Endodermal cell (in vitro differentiated cells): ENCODE data around the gene ACVR2A. TPM values are rescaled to one million over a fixed set of nuclear protein-coding genes. Genes with fewer than 3 reads are reported as not detected.

Experiments
- DNase-seq: peaks from one replicate; pipeline ENCODE4 v3.0.0-alpha.2; 2017
- H3K27ac ChIP-seq: 2 replicates; pipeline ENCODE4 v1.5.1; 2013; ENCODE audit warnings: mild to moderate bottlenecking, low read depth, low read length, moderate library complexity
- H3K27me3 ChIP-seq: 2 replicates; pipeline ENCODE4 v1.6.1; 2013; ENCODE audit warnings: mild to moderate bottlenecking, low read length, moderate library complexity; ENCODE audit not compliant: insufficient read depth, control insufficient read depth, poor library complexity, severe bottlenecking
- H3K36me3 ChIP-seq: 2 replicates; pipeline ENCODE4 v1.7.0; 2013; ENCODE audit warnings: mild to moderate bottlenecking, low read length, moderate library complexity; ENCODE audit not compliant: control insufficient read depth, insufficient read depth
- H3K4me1 ChIP-seq: one replicate; pipeline ENCODE4 v1.7.0; 2013; ENCODE audit warnings: low read length; ENCODE audit not compliant: control insufficient read depth, insufficient read depth
- H3K4me3 ChIP-seq: 2 replicates; pipeline ENCODE4 v1.5.1; 2013; ENCODE audit warnings: mild to moderate bottlenecking, low read length, moderate library complexity
- H3K9ac ChIP-seq: 2 replicates; pipeline ENCODE4 v1.6.1; 2013; ENCODE audit warnings: mild to moderate bottlenecking, low read length, moderate library complexity; ENCODE audit not compliant: poor library complexity, severe bottlenecking; ENCODE audit errors: extremely low read depth
- H3K9me3 ChIP-seq: 2 replicates; pipeline ENCODE4 v1.6.1; 2013; ENCODE audit warnings: mild to moderate bottlenecking, low read length, moderate library complexity; ENCODE audit not compliant: control insufficient read depth
- H3K27ac Mint-ChIP-seq: 2 replicates; pipeline ENCODE4 v1.8.0; 2020; ENCODE audit warnings: mixed read lengths
- H3K27me3 Mint-ChIP-seq: 2 replicates; pipeline ENCODE4 v1.8.0; 2021; ENCODE audit warnings: mild to moderate bottlenecking, mixed read lengths; ENCODE audit not compliant: insufficient read depth
- H3K36me3 Mint-ChIP-seq: 2 replicates; pipeline ENCODE4 v1.8.0; 2020; ENCODE audit warnings: low read depth, mixed read lengths
- H3K4me1 Mint-ChIP-seq: 2 replicates; pipeline ENCODE4 v1.8.0; 2020; ENCODE audit warnings: mixed read lengths
- H3K4me3 Mint-ChIP-seq: 2 replicates; pipeline ENCODE4 v1.8.0; 2020; ENCODE audit warnings: mild to moderate bottlenecking, moderate library complexity, mixed read lengths
- H3K9me3 Mint-ChIP-seq: 2 replicates; pipeline ENCODE4 v1.8.0; 2020; ENCODE audit warnings: mild to moderate bottlenecking, mixed read lengths
- CTCF ChIP-seq: fragments of 200-600 bp; sonication (generic); conservative IDR thresholded peaks from 2 replicates; pipeline ENCODE4 v1.5.0; 2021; ENCODE audit warnings: antibody characterized with exemption, mild to moderate bottlenecking
- WGBS, 2 experiments: methylation state at CpG; one replicate each; pipeline versions ENCODE4 v1.1.5 to v1.1.7; 2013; ENCODE audit warnings: missing lambda C conversion rate in 2 of 2, mixed read lengths in 1 of 2; ENCODE audit not compliant: insufficient coverage in 1 of 2, insufficient read length in 1 of 2; 5-methylcytosine and 5-hydroxymethylcytosine counted together
- total RNA-seq, 2 donors: library from RNA; stranded (reverse); fragmentation: NEBNext Ultra II Directional in 1 of 2; extraction: Animal tissue kit (Norgen Biotek cat#: 25700) in 1 of 2; gene quantifications; 2 replicates in 1 of 2; 3 replicates in 1 of 2; pipeline ENCODE4 v1.2.1, GENCODE V29; 2021

Gene ACVR2A
- total RNA-seq, 2 donors from 2014 or later: 19.9 to 24.1 TPM

DNA sequence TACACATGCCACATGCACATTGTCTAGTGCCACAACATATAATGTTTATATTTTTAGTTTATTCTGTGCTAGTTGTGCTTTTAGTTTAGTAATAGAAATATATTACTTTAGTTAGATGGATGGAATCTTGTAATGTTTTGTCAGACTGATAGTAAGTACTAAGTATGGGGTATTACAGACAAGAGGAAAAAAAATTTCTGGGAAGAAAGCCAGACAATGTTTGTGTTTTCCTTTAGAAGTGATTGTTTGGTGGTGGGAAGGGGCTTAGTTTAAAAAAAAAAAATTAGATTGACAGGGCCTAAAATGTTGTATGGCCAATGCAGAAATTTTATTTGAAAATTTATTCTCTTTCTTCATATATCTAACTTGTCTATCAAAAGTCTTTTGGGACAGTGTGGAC is 37.8 kb downstream of the ACVR2A start:
- no peaks in the 10 kb centered on the region for H3K27me3 Mint-ChIP-seq
- no peak overlapping the region for H3K27ac ChIP-seq
- H3K4me1 ChIP-seq: no peaks in the 10 kb centered on the region
- no peaks in the 10 kb centered on the region for H3K9me3 ChIP-seq
- no peaks in the 10 kb centered on the region for H3K36me3 Mint-ChIP-seq
- no peak for TF ChIP-seq CTCF
- H3K4me1 Mint-ChIP-seq: peaks cover 16% of the 10 kb centered on the region
- no peak overlapping the region for H3K27ac Mint-ChIP-seq
- H3K36me3 ChIP-seq: peaks cover 4% of the 10 kb centered on the region
- no peak overlapping the region for H3K4me3 Mint-ChIP-seq
- H3K27me3 ChIP-seq: no peaks in the 10 kb centered on the region
- no peak for DNase-seq
- H3K4me3 ChIP-seq: no peak overlapping the region
- no peaks in the 10 kb centered on the region for H3K9me3 Mint-ChIP-seq
- H3K9ac ChIP-seq: no peak overlapping the region

DNA sequence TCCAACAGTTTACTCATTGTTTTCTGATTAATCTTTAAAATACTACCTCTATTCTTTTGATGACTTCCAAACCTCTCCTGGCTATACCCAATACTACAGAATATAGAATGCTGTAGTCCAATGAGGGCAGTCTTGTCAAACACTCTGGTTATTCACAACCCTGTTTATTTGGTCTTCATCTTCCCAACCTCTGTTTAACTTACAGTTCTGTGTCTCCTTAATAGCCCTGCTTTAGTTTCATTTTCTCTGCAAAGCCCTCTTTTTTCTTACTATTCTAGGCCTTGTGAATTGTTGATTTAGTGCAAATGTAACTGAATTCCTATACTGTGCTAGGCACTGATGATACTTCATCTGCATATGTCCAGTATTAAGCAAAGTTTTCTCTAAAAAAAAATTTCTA is 40.0 kb downstream of the ACVR2A start:
- H3K27ac ChIP-seq: no peak overlapping the region
- H3K4me3 Mint-ChIP-seq: no peak overlapping the region
- H3K4me1 Mint-ChIP-seq: peaks cover 15% of the 10 kb centered on the region

GRCh38 chr2:147886136-147886535 is 41.3 kb downstream of the ACVR2A start:
- no peaks in the 10 kb centered on the region for H3K27me3 ChIP-seq
- DNase-seq: no peak
- no peak overlapping the region for H3K27ac ChIP-seq
- H3K9me3 ChIP-seq: no peaks in the 10 kb centered on the region
- no peaks in the 10 kb centered on the region for H3K4me1 ChIP-seq
- no peak overlapping the region for H3K9ac ChIP-seq
- no peak overlapping the region for H3K4me3 Mint-ChIP-seq
- no peak for TF ChIP-seq CTCF
- no peak overlapping the region for H3K27ac Mint-ChIP-seq
- 83 to 96% methylated on average over 1 of the region's 2 CpGs for WGBS, 2 experiments
- H3K4me3 ChIP-seq: no peak overlapping the region
- no peaks in the 10 kb centered on the region for H3K27me3 Mint-ChIP-seq
- H3K9me3 Mint-ChIP-seq: no peaks in the 10 kb centered on the region
- H3K36me3 ChIP-seq: no peaks in the 10 kb centered on the region
- peaks cover 15% of the 10 kb centered on the region for H3K4me1 Mint-ChIP-seq
- H3K36me3 Mint-ChIP-seq: no peaks in the 10 kb centered on the region

More for the DNA sequence above, 40.0 kb downstream of the ACVR2A start:
- no peak for DNase-seq
- no peak overlapping the region for H3K4me3 ChIP-seq
- Mint-ChIP-seq H3K36me3 (no peaks in the 10 kb centered on the region), H3K27ac (no peak overlapping the region), H3K9me3 (no peaks in the 10 kb centered on the region), H3K27me3 (no peaks in the 10 kb centered on the region)
- no peaks in the 10 kb centered on the region for H3K27me3 ChIP-seq
- no peak for TF ChIP-seq CTCF
- no peaks in the 10 kb centered on the region for H3K4me1 ChIP-seq
- H3K9ac ChIP-seq: no peak overlapping the region
- H3K36me3 ChIP-seq: no peaks in the 10 kb centered on the region
- no peaks in the 10 kb centered on the region for H3K9me3 ChIP-seq
